Measurements from ENCODE around the gene COL11A1. TPM values are rescaled to one million over a fixed set of nuclear protein-coding genes. Genes with fewer than 3 reads are reported as not detected.

COL11A1 gene
- total and polyA plus RNA-seq, 2 experiments from 2014 or later = 12.3 to 12.5 TPM

GRCh38 chr1:103024051-103024450 is 84.3 kb downstream of the COL11A1 start (continued):
- no peak for TF ChIP-seq ZNF462 (CRISPR knock-in tag; IDR thresholded peaks at IDR 0.05)

GRCh38 chr1:103002005-103002404 is 106.3 kb downstream of the COL11A1 start:
- Mint-ChIP-seq H3K27me3 (ENCODE audit: insufficient read depth, low read depth, poor library complexity) (no peaks in the 10 kb centered on the region), H3K4me1 (no peaks in the 10 kb centered on the region), H3K27ac (no peak overlapping the region), H3K4me3 (no peak overlapping the region), H3K9me3 (no peaks in the 10 kb centered on the region), H3K36me3 (ENCODE audit: low read depth) (no peaks in the 10 kb centered on the region)
- no peaks in the 10 kb centered on the region for H3K36me3 ChIP-seq (ENCODE audit: insufficient read depth)
- no peak for ATAC-seq
- H3F3A ChIP-seq (replicated peaks; ENCODE audit: low read depth) = no peaks in the 10 kb centered on the region
- no peaks in the 10 kb centered on the region for H3K9me2 ChIP-seq (ENCODE audit: insufficient read depth)
- no peak overlapping the region for H3K27ac ChIP-seq (ENCODE audit: low read depth)
- no peak overlapping the region for H3K4me2 ChIP-seq
- no peak overlapping the region for H3K4me3 ChIP-seq
- DNase-seq (ENCODE audit: low spot score) = peak; percentile 8
- no peaks in the 10 kb centered on the region for H3K4me1 ChIP-seq (ENCODE audit: insufficient read depth)
- no peaks in the 10 kb centered on the region for H4K20me1 ChIP-seq (replicated peaks; ENCODE audit: insufficient read depth)
- no peak overlapping the region for H2AFZ ChIP-seq
- no peaks in the 10 kb centered on the region for H3K27me3 ChIP-seq (ENCODE audit: insufficient read depth)
- H3K79me2 ChIP-seq (replicated peaks; ENCODE audit: insufficient read depth) = no peaks in the 10 kb centered on the region
- TF ChIP-seq REST (IDR thresholded peaks at IDR 0.05; ENCODE audit: unreplicated experiment) (no peak), NANOG (IDR thresholded peaks at IDR 0.05; ENCODE audit: borderline replicate concordance) (no peak), EZH2 (IDR thresholded peaks at IDR 0.05; ENCODE audit: low read depth, unreplicated experiment) (no peak), CTCF (conservative IDR thresholded peaks at IDR 0.05; ENCODE audit: low read depth in 2 of 2) (no peak), STAT1 (IDR thresholded peaks at IDR 0.05; ENCODE audit: unreplicated experiment) (no peak)

Data from GM23338 (cell line).